GM23248 (cell line): ENCODE results near the gene PIK3C3. TPM values are rescaled to one million over a fixed set of nuclear protein-coding genes. Genes with fewer than 3 reads are reported as not detected.

Experiments used
- DNase-seq: peaks from one replicate; pipeline ENCODE4 v3.0.0-alpha.2; 2015
- H2AFZ ChIP-seq: fragments of 200-600 bp; sonication (generic); 2 replicates; pipeline ENCODE4 v1.6.1; 2016; ENCODE audit warnings: antibody characterized with exemption
- H3F3A ChIP-seq: fragments of 200-600 bp; sonication (generic); 2 replicates; pipeline ENCODE4 v1.6.1; 2016; ENCODE audit warnings: mild to moderate bottlenecking, antibody characterized with exemption, mixed run types; ENCODE audit not compliant: insufficient read depth
- H3K27ac ChIP-seq: fragments of 200-600 bp; sonication (generic); 2 replicates; pipeline ENCODE4 v1.5.1; 2016; ENCODE audit warnings: mild to moderate bottlenecking
- H3K27me3 ChIP-seq: fragments of 200-600 bp; sonication (generic); replicated peaks from 2 replicates; pipeline ENCODE4 v1.6.1; 2016; ENCODE audit warnings: mild to moderate bottlenecking; ENCODE audit not compliant: insufficient read depth
- H3K36me3 ChIP-seq: fragments of 200-600 bp; sonication (generic); 2 replicates; pipeline ENCODE4 v1.6.1; 2016; ENCODE audit warnings: low read depth, mild to moderate bottlenecking
- H3K4me1 ChIP-seq: fragments of 200-600 bp; sonication (generic); 2 replicates; pipeline ENCODE4 v1.6.1; 2016; ENCODE audit warnings: mild to moderate bottlenecking; ENCODE audit not compliant: insufficient read depth
- H3K4me2 ChIP-seq: fragments of 200-600 bp; sonication (generic); one replicate; pipeline ENCODE4 v1.6.1; 2016; ENCODE audit warnings: mild to moderate bottlenecking; ENCODE audit not compliant: unreplicated experiment
- H3K4me3 ChIP-seq: fragments of 200-600 bp; sonication (generic); 2 replicates; pipeline ENCODE4 v1.5.1; 2016; ENCODE audit warnings: mild to moderate bottlenecking
- H3K79me2 ChIP-seq: fragments of 200-600 bp; sonication (generic); 2 replicates; pipeline ENCODE4 v1.6.1; 2016; ENCODE audit warnings: mild to moderate bottlenecking; ENCODE audit not compliant: insufficient read depth
- H3K9ac ChIP-seq: fragments of 200-600 bp; sonication (generic); 2 replicates; pipeline ENCODE4 v1.6.1; 2016; ENCODE audit warnings: mild to moderate bottlenecking
- H3K9me2 ChIP-seq: fragments of 200-600 bp; sonication (generic); 2 replicates; pipeline ENCODE4 v1.6.1; 2016; ENCODE audit warnings: mixed run types, mild to moderate bottlenecking, moderate library complexity; ENCODE audit not compliant: insufficient read depth
- H3K9me3 ChIP-seq: fragments of 200-600 bp; sonication (generic); one replicate; pipeline ENCODE4 v1.6.1; 2017; ENCODE audit warnings: low read depth
- H4K20me1 ChIP-seq: fragments of 200-600 bp; sonication (generic); 2 replicates; pipeline ENCODE4 v1.6.0; 2016; ENCODE audit not compliant: insufficient read depth
- EZH2 ChIP-seq: fragments of 200-600 bp; sonication (generic); IDR thresholded peaks from 2 replicates; pipeline ENCODE4 v1.6.1; 2018; ENCODE audit warnings: antibody characterized with exemption, mild to moderate bottlenecking; ENCODE audit not compliant: insufficient read depth, poor library complexity, severe bottlenecking
- EZH2phosphoT487 ChIP-seq: fragments of 200-600 bp; sonication (generic); IDR thresholded peaks from 2 replicates; pipeline ENCODE4 v1.6.1; 2018; ENCODE audit warnings: antibody characterized with exemption, moderate library complexity, mild to moderate bottlenecking, low read depth; ENCODE audit not compliant: insufficient read depth
- WGBS, 2 experiments: methylation state at CpG; one replicate each; pipeline ENCODE4 v1.1.6; 2015 to 2017; ENCODE audit warnings: low lambda C conversion rate in 2 of 2, low coverage in 1 of 2; ENCODE audit errors: missing lambda C conversion rate in 2 of 2; 5-methylcytosine and 5-hydroxymethylcytosine counted together
- in situ Hi-C: fragments of 300-500 bp; cut with MboI; formaldehyde crosslinking; loops from 2 replicates; pipeline ENCODE4 v1.15.0; 2020
- polyA plus RNA-seq: library from polyadenylated mRNA; unstranded; fragments of >200 nt; fragmentation: Nextera tagmentation; extraction: Ambion mirVana; gene quantifications from 2 replicates; pipeline ENCODE4 v1.2.1, GENCODE V29; 2016
- total RNA-seq: library from RNA; depleted of rRNA; stranded (reverse); fragments of >200 nt; shearing (Covaris generic); gene quantifications from 2 replicates; pipeline ENCODE4 v1.2.3, GENCODE V29; 2014

Gene PIK3C3
- total and polyA plus RNA-seq, 2 experiments from 2014 or later = 45.0 to 50.3 TPM

- whole genome bisulfite sequencing, 2 experiments = 100% methylated on average over 1 of the region's 1 CpG
- no peak overlapping the region for H3K9ac ChIP-seq
- H3K36me3 ChIP-seq = peaks cover 37% of the 10 kb centered on the region
- no peak for DNase-seq
- no peaks in the 10 kb centered on the region for H3K4me1 ChIP-seq
- no peaks in the 10 kb centered on the region for H3K27me3 ChIP-seq
- H3K9me3 ChIP-seq = no peaks in the 10 kb centered on the region
- H3K9me2 ChIP-seq = no peaks in the 10 kb centered on the region
- no peak overlapping the region for H2AFZ ChIP-seq
- H3K79me2 ChIP-seq = peaks cover 96% of the 10 kb centered on the region
- no peak overlapping the region for H3K4me2 ChIP-seq
- H3K27ac ChIP-seq = no peak overlapping the region
- TF ChIP-seq EZH2 (no peak), EZH2phosphoT487 (no peak)
- no peak overlapping the region for H3K4me3 ChIP-seq
- H4K20me1 ChIP-seq = 0 out of 2 replicates have a peak, but pooled peaks cover 3% of the 10 kb centered on the region
- peaks cover 10% of the 10 kb centered on the region; the same call in 1 of the 2 replicates for H3F3A ChIP-seq
- in situ Hi-C loops = no loop called here
These were observed 19.8 kb downstream of the PIK3C3 start for GRCh38 chr18:41974796-41975201.

- peaks cover 37% of the 10 kb centered on the region for H3K36me3 ChIP-seq
- no peak overlapping the region for H3K27ac ChIP-seq
- H3K4me3 ChIP-seq = no peak overlapping the region
- H3K4me2 ChIP-seq = no peak overlapping the region
- peaks cover 10% of the 10 kb centered on the region; the same call in 1 of the 2 replicates for H3F3A ChIP-seq
- no peak for TF ChIP-seq EZH2
- no peak for TF ChIP-seq EZH2phosphoT487
- in situ Hi-C loops = no loop called here
- no peaks in the 10 kb centered on the region for H3K4me1 ChIP-seq
- H3K79me2 ChIP-seq = peaks cover 96% of the 10 kb centered on the region
- H3K9me2 ChIP-seq = no peaks in the 10 kb centered on the region
- no peak overlapping the region for H3K9ac ChIP-seq
- H3K27me3 ChIP-seq = no peaks in the 10 kb centered on the region
- H4K20me1 ChIP-seq = 0 out of 2 replicates have a peak, but pooled peaks cover 3% of the 10 kb centered on the region
- 93 to 97% methylated on average over 5 of the region's 5 CpGs for WGBS, 2 experiments
- no peaks in the 10 kb centered on the region for H3K9me3 ChIP-seq
- DNase-seq = no peak
- no peak overlapping the region for H2AFZ ChIP-seq
These were observed 20.2 kb downstream of the PIK3C3 start for GRCh38 chr18:41975284-41975683.

- no peaks in the 10 kb centered on the region for H3K9me2 ChIP-seq
- TF ChIP-seq EZH2phosphoT487 (no peak), EZH2 (no peak)
These were observed 22.2 kb downstream of the PIK3C3 start for GRCh38 chr18:41977233-41977632.

GRCh38 chr18:41982942-41983660, 28.1 kb downstream of the PIK3C3 start:
- in situ Hi-C loops = no loop called here
- H3K4me2 ChIP-seq = no peak overlapping the region
- no peak for TF ChIP-seq EZH2phosphoT487
- H3K27ac ChIP-seq = no peak overlapping the region
- peaks cover 22% of the 10 kb centered on the region for H3K36me3 ChIP-seq
- no peak overlapping the region for H3K9ac ChIP-seq
- no peaks in the 10 kb centered on the region for H3F3A ChIP-seq
- H3K27me3 ChIP-seq = no peaks in the 10 kb centered on the region
- no peak for DNase-seq
- peaks cover 88% of the 10 kb centered on the region for H3K79me2 ChIP-seq
- 97 to 99% methylated on average over 2 of the region's 2 CpGs for WGBS, 2 experiments
- no peaks in the 10 kb centered on the region for H3K9me2 ChIP-seq
- no peak overlapping the region for H3K4me3 ChIP-seq
- no peaks in the 10 kb centered on the region for H3K4me1 ChIP-seq
- no peak overlapping the region for H2AFZ ChIP-seq
- H3K9me3 ChIP-seq = no peaks in the 10 kb centered on the region
- H4K20me1 ChIP-seq = no peaks in the 10 kb centered on the region; the same call in 1 of the 2 replicates

More at GRCh38 chr18:41977233-41977632, 22.2 kb downstream of the PIK3C3 start:
- Histone ChIP-seq H3K79me2 (peaks cover 95% of the 10 kb centered on the region), H3K9me3 (no peaks in the 10 kb centered on the region), H3F3A (peaks cover 5% of the 10 kb centered on the region; the same call in 1 of the 2 replicates), H3K36me3 (peaks cover 21% of the 10 kb centered on the region), H3K4me3 (no peak overlapping the region), H3K27ac (no peak overlapping the region), H3K27me3 (no peaks in the 10 kb centered on the region), H3K4me1 (no peaks in the 10 kb centered on the region), H2AFZ (no peak overlapping the region), H3K9ac (no peak overlapping the region), H3K4me2 (no peak overlapping the region), H4K20me1 (peaks cover 3% of the 10 kb centered on the region; the same call in 1 of the 2 replicates)
- in situ Hi-C loops = no loop called here
- WGBS, 2 experiments = 94 to 96% methylated on average over 6 of the region's 6 CpGs
- DNase-seq = no peak
